GM12865 (cell line): Measurements from ENCODE around the gene RB1.
A peak's percentile ranks its signal among the peaks of the same experiment; 100 is the strongest.

Experiments
- DNase-seq: peaks from one replicate; pipeline ENCODE4 v3.0.0; 2010; ENCODE audit warnings: low read depth
- H3K4me3 ChIP-seq: 2 replicates; pipeline ENCODE4 v1.5.1; 2011; ENCODE audit warnings: mild to moderate bottlenecking, low read depth, low read length, control low read depth
- TF ChIP-seq, protein P1 (sequence below): IDR thresholded peaks from 2 replicates; pipeline ENCODE4 v1.5.1; 2011; ENCODE audit warnings: low read length, control low read depth, low read depth, inconsistent platforms; ENCODE audit not compliant: insufficient read depth; ENCODE audit errors: missing control alignments

RB1 gene

GRCh38 chr13:48490241-48490640, 186.7 kb downstream of the RB1 start:
- H3K4me3 ChIP-seq, result peak overlapping the region; percentile 66
- TF ChIP-seq, protein P1, sequence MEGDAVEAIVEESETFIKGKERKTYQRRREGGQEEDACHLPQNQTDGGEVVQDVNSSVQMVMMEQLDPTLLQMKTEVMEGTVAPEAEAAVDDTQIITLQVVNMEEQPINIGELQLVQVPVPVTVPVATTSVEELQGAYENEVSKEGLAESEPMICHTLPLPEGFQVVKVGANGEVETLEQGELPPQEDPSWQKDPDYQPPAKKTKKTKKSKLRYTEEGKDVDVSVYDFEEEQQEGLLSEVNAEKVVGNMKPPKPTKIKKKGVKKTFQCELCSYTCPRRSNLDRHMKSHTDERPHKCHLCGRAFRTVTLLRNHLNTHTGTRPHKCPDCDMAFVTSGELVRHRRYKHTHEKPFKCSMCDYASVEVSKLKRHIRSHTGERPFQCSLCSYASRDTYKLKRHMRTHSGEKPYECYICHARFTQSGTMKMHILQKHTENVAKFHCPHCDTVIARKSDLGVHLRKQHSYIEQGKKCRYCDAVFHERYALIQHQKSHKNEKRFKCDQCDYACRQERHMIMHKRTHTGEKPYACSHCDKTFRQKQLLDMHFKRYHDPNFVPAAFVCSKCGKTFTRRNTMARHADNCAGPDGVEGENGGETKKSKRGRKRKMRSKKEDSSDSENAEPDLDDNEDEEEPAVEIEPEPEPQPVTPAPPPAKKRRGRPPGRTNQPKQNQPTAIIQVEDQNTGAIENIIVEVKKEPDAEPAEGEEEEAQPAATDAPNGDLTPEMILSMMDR, result no peak
- DNase-seq, result no peak

DNA sequence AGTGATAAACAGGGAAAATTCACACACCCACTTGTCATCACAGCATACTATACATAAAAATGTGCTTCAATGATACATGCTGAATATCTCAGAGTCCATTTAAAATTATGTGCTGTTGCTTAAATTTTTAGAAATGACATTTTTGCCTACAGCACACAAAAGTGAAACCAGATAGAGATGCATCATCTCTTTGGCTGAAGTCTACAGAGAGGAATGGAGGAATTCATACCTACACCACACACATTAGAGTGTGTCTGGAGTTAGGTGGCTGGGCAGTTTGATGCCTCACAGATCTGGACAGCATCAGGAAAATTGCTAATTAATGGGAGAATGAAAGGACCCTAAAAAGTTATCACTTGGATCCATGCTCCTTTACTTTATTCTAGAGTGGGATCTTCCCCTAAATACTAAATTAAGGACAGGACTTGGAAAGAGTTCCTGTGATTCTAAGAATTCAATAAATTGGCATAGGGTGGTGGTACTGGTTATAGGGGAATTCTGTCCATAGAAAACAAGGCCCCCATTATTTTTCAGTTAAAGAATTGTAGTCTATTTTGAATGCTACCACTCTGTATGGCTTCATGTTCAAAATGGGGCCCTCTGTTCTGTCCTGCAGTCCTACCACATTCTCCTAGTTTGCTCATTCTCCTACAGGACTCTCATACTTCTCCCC, 188.0 kb downstream of the RB1 start:
- DNase-seq, result peak; percentile 36
- H3K4me3 ChIP-seq, result peak overlapping the region; percentile 66
- TF ChIP-seq, protein P1, result no peak

GRCh38 chr13:48492096-48492440, 188.5 kb downstream of the RB1 start:
- H3K4me3 ChIP-seq, result peak overlapping the region; percentile 66
- DNase-seq, result peak; percentile 79
- TF ChIP-seq, protein P1, result no peak

GRCh38 chr13:48492470-48493065, 189.0 kb downstream of the RB1 start:
- TF ChIP-seq, protein P1, result no peak
- peak; percentile 95 for DNase-seq
- H3K4me3 ChIP-seq, result peak overlapping the region; percentile 66

DNA sequence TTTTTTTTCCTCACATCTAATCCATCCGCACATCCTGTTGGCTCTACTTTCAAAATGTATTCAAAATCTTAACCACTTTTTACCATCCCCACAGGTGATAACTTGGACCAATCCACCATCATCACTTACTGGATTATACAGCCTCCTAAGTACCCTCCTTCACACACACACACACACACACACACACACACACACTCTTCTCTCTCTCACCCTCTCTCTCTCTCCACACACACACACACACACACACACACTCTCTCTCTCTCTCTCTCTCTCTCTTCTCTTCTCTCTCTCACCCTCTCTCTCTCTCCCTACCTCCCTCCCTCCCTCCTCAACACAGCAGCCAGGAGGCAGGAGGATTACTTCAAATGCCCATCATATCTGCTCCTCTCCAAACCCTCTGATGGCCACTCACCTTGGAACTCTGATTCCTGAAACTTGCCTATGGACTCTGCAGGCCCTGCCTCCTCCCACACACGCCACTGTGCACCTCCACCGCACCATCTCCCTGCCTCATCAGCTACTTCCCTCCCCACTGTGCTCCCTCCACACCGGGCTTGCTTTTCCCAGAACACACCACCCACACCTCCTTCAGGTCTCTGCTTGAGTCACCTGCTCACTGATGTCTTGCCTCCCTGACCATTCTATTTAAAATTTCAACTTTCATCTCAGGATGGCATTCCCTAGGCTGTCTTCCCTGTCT, 189.7 kb downstream of the RB1 start:
- TF ChIP-seq, protein P1, result no peak
- peak overlapping the region; percentile 66 for H3K4me3 ChIP-seq
- peak; percentile 46 for DNase-seq

- no peak overlapping the region for H3K4me3 ChIP-seq
- no peak for DNase-seq
- TF ChIP-seq, protein P1, result no peak
Observed at GRCh38 chr13:48493851-48494250, 190.3 kb downstream of the RB1 start.
